RWPE2 (cell line): ENCODE results near the gene AMACR.

Experiments used
- ATAC-seq: fragments of 200-7000 bp; cut with Tn5 transposase; 3 replicates; pipeline ENCODE4 v1.9.1; 2021; ENCODE audit warnings: low read depth
- DNase-seq: peaks from one replicate; pipeline ENCODE4 v3.0.0-alpha.2; 2020; ENCODE audit warnings: low spot score
- H3K27ac ChIP-seq: fragments of 450-650 bp; 2 replicates; pipeline ENCODE4 v1.5.1; 2017; ENCODE audit warnings: mild to moderate bottlenecking; ENCODE audit not compliant: poor library complexity, severe bottlenecking
- H3K27me3 ChIP-seq: fragments of 250-450 bp; sonication (Bioruptor Pico); 2 replicates; pipeline ENCODE4 v1.5.1; 2021; ENCODE audit warnings: mild to moderate bottlenecking, moderate library complexity; ENCODE audit not compliant: insufficient read depth, poor library complexity, severe bottlenecking
- H3K36me3 ChIP-seq: fragments of 250-450 bp; sonication (Bioruptor Pico); 2 replicates; pipeline ENCODE4 v1.5.1; 2020; ENCODE audit warnings: low read depth, mild to moderate bottlenecking, moderate library complexity
- H3K4me1 ChIP-seq: fragments of 250-450 bp; sonication (Bioruptor Pico); 2 replicates; pipeline ENCODE4 v1.5.1; 2021; ENCODE audit warnings: mild to moderate bottlenecking, moderate library complexity; ENCODE audit not compliant: insufficient read depth, poor library complexity, severe bottlenecking
- H3K4me3 ChIP-seq: fragments of 250-450 bp; sonication (Bioruptor Pico); 2 replicates; pipeline ENCODE4 v1.5.1; 2021; ENCODE audit warnings: mild to moderate bottlenecking, moderate library complexity; ENCODE audit not compliant: severe bottlenecking
- H3K9me3 ChIP-seq: fragments of 250-450 bp; sonication (Bioruptor Pico); 2 replicates; pipeline ENCODE4 v1.5.1; 2021; ENCODE audit warnings: mild to moderate bottlenecking, moderate library complexity; ENCODE audit not compliant: severe bottlenecking
- TF ChIP-seq, protein P1 (sequence below): fragments of 450-650 bp; IDR thresholded peaks from one replicate; pipeline ENCODE4 v1.5.1; 2017; ENCODE audit warnings: mild to moderate bottlenecking, moderate library complexity; ENCODE audit not compliant: poor library complexity, severe bottlenecking

The AMACR gene

DNA sequence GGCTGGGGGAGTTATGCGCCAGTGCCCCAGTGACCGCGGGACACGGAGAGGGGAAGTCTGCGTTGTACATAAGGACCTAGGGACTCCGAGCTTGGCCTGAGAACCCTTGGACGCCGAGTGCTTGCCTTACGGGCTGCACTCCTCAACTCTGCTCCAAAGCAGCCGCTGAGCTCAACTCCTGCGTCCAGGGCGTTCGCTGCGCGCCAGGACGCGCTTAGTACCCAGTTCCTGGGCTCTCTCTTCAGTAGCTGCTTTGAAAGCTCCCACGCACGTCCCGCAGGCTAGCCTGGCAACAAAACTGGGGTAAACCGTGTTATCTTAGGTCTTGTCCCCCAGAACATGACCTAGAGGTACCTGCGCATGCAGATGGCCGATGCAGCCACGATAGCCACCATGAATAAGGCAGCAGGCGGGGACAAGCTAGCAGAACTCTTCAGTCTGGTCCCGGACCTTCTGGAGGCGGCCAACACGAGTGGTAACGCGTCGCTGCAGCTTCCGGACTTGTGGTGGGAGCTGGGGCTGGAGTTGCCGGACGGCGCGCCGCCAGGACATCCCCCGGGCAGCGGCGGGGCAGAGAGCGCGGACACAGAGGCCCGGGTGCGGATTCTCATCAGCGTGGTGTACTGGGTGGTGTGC is 71.4 kb downstream of the AMACR start, which contains the start of gene RXFP3:
Gene RXFP3 (plus strand): TSS at position 6 of the 636 bp plus-strand sequence. CDS start 355 bp downstream, at position 361.
- peaks cover 65% of the 10 kb centered on the region for H3K27me3 ChIP-seq
- no peak within 1 kb of the TSS for H3K27ac ChIP-seq
- ATAC-seq (peak; percentile 12; the same call in 1 of the 3 replicates), DNase-seq (peak; percentile 62)
- TF ChIP-seq, protein P1, sequence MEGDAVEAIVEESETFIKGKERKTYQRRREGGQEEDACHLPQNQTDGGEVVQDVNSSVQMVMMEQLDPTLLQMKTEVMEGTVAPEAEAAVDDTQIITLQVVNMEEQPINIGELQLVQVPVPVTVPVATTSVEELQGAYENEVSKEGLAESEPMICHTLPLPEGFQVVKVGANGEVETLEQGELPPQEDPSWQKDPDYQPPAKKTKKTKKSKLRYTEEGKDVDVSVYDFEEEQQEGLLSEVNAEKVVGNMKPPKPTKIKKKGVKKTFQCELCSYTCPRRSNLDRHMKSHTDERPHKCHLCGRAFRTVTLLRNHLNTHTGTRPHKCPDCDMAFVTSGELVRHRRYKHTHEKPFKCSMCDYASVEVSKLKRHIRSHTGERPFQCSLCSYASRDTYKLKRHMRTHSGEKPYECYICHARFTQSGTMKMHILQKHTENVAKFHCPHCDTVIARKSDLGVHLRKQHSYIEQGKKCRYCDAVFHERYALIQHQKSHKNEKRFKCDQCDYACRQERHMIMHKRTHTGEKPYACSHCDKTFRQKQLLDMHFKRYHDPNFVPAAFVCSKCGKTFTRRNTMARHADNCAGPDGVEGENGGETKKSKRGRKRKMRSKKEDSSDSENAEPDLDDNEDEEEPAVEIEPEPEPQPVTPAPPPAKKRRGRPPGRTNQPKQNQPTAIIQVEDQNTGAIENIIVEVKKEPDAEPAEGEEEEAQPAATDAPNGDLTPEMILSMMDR, result no peak
- H3K4me1 ChIP-seq, result peaks cover 5% of the 10 kb centered on the region
- H3K4me3 ChIP-seq, result no peak within 1 kb of the TSS
- H3K9me3 ChIP-seq, result no peaks in the 10 kb centered on the region
- H3K36me3 ChIP-seq, result no peaks in the 10 kb centered on the region
